GM21367 (cell line): ENCODE measurements around the gene MYRIP.

Source experiments
- ATAC-seq: cut with Tn5 transposase; IDR thresholded peaks from one replicate; pipeline ENCODE4 v1.9.1; 2021; ENCODE audit not compliant: unreplicated experiment

Gene MYRIP

DNA sequence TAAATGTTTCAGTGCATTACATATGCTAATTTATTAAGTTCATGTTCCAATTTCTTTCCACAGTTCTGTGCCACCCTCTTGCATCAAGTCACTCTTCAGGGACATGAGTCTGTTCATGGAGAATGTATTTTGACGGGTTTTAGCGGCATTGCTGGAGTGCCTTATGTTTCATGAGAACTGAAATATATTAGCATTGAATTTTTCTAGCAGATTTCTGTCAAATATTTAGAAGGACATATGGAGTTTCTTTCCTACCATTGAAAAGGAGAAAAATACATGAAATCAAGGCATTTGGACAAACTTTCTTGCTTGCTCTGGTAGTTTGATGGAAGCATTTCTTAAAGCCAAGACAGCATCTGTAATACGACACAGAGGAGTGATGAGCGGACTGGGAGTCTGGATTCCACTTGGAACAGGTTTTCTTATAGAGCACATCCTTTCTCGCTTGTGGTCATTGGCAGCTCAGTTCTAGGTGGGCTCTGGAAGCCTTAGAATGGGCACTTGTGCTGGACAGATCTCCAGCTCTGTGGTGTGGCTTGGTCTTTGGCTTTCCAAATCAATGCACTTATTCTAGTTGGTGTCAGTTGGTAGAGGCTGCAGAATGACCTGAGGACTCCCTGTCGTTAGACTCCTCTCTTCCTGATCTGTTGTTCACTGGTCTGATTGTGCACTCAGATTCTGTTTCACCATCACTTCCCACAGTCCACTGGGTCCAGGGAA, 415.5 kb downstream of the MYRIP start:
- no peak for ATAC-seq

GRCh38 chr3:40226636-40227035, 417.2 kb downstream of the MYRIP start:
- no peak for ATAC-seq

GRCh38 chr3:40228792-40229350, 419.5 kb downstream of the MYRIP start:
- ATAC-seq = no peak

GRCh38 chr3:40229386-40229785, 420.0 kb downstream of the MYRIP start:
- no peak for ATAC-seq

- ATAC-seq = no peak
These were observed 420.6 kb downstream of the MYRIP start for GRCh38 chr3:40229963-40230362.

DNA sequence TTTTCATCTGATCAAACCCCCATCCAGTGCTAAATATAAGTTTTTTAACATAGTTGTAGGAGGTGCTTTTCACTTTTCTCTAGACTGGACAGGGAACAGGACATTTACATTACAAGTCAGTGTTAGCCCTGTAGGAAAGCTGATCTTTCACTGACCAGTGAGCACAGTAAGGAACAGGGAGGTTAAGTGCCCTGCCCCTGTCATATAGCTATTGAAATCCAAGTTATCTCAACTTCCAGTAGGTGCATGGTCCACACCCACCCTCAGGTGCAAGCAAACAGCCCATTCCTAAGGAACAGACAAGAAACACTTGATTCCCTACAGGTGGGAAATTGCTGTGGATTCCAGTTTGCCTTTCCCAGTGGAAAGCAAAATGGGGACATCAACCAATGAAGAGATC, 421.0 kb downstream of the MYRIP start:
- no peak for ATAC-seq

DNA sequence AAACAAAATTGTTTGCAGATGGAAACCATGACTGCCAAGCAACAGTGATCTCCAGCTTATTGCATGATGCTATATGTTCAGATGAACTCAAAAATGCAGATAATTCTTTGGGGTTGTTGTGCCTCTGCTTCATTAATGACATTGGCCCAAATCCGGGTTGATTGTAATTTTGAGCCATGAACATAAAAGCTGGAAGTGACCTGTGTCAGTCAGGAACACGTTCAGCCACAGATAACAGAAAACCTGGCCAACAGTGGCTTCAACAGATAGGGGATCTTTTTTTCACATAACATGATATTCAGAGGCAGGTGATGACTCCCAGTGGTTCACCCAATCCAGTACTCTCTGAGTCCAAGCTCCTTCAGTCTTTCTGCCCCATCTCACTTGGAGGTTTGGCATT, 423.2 kb downstream of the MYRIP start:
- no peak for ATAC-seq

DNA sequence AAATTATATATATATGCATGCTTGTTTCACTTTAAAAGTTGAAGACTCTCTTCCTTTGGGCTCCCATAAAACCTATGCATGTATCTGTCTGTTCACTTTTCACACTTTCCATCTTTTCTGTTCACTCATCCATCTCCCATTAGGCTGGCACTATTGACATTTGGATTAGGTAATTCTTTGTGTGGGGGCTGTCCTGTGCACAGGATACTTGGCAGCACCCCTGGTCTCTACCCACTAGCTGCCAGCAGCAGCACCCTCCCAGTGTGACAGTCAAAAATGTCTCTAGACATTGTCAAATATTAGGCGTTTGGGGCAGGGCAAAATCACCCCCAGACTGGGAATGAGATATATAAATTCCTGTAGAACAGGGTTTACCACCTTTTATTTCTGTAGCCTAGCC, 427.8 kb downstream of the MYRIP start:
- no peak for ATAC-seq

GRCh38 chr3:40237889-40238571, 428.6 kb downstream of the MYRIP start:
- no peak for ATAC-seq

GRCh38 chr3:40240921-40241320, 431.5 kb downstream of the MYRIP start:
- no peak for ATAC-seq

GRCh38 chr3:40242216-40242615, 432.8 kb downstream of the MYRIP start:
- ATAC-seq = no peak

GRCh38 chr3:40242638-40243037, 433.2 kb downstream of the MYRIP start:
- ATAC-seq = no peak

GRCh38 chr3:40243056-40243455, 433.6 kb downstream of the MYRIP start:
- ATAC-seq = no peak

DNA sequence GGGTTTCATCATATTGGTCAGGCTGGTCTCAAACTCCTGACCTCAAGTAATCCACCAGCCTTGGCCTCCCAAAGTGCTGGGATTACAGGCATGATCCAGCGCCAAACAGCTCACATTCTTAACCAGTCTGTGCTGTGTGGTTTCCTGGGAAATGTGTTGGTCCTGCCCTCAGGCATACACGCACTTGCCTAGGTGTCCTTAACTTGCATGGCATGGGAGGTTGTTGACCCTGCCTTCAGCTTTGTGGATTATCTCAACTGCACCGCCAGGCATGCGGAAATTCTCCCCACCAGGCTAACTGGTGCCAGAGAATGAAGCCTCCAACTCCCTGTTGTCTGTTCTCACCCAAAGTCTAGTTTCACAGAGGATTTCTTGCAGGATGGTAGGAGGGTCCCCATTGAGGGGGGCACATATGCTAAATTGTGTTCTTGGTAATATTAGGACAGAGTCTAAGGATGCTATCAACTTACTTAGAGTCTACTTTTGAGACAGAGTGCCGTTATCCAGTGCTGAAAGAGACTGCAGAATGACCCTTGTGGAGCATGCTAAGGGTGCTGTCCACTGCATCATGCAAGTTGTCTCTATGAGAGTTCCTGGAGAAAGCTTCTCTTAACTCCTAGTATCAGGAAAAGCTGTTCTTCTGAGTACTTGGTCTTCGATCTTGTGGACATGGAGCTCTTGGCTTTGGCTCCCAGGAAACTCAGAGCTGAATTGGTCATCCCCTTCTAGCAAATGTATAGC, 438.5 kb downstream of the MYRIP start:
- ATAC-seq = no peak

- no peak for ATAC-seq
These were observed 439.2 kb downstream of the MYRIP start for GRCh38 chr3:40248591-40248990.

GRCh38 chr3:40249168-40249567, 439.8 kb downstream of the MYRIP start:
- no peak for ATAC-seq

DNA sequence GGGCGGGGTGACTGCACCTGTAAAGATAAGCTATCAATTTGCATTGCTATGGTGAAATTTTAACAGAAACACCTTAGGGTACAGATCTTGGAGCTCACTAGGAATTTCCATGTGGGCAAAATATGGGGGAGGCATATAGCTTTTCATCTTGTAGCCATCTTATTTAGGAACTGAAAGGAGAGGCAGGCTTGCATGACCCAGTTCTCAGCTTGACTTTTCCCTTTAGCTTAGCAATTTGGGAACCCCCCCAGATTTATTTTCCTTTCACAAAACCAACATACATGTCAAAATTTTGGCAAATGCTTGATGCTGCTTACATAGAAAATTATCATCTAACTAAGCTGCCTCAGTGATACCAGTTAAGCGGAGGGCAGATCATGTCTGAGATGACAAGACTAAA, 445.1 kb downstream of the MYRIP start:
- no peak for ATAC-seq

GRCh38 chr3:40254891-40255290, 445.5 kb downstream of the MYRIP start:
- no peak for ATAC-seq

DNA sequence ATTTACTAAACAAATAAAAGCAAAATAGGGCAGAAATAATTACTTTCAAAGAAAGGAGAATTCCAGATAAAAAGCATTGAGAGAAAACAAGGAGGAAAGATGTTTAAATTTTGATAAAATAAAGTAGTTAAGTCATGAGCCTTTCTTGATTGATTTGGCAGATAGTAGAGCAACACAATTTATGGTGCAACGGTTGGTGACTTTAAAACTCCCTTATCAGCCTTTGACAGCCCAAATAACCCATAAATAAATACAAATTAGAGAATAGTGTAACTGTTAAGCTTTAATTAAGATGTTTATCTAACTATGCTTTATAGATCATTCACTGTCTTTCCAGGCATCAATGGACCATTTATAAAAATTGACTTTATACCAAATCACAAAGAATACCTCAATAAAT, 446.1 kb downstream of the MYRIP start:
- no peak for ATAC-seq

DNA sequence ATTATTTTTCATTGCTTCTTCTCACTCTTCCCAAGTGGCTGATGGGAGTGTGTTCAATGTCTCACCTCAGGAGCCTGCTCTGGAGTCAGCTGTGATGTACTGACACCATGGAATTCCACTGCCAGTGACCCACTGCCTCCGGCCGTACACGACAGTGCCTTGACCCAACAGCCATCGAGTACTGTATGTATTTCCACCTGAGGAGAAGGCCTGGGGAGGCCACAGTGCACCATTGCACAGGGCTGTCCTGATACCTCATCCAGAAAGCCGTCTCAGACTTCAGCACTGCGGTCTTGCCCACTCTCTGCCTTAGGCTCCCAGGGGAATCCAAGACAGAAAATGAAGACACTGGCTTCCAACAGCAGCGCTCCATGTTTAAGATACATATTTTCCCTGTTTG, 448.7 kb downstream of the MYRIP start:
- no peak for ATAC-seq

DNA sequence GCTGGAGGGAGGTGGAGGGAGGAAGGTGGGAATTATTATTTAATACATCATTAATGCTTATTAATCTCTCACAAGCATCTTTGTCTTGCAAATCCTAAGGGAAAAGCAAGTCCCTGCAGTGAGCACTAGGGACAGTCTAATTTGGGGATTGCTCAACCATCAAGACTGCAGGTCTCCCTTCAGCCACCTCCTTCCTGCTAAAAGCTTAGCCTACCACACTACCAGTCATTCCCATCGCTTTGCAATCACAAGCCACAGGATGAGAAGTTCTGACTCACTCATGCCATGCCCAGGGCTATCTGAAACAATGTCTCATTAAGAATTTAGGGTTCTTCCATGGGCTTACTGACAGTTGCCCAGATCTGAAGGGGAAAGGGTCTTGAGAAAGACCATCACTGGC, 449.1 kb downstream of the MYRIP start:
- no peak for ATAC-seq

- ATAC-seq = no peak
These were observed 452.9 kb downstream of the MYRIP start for GRCh38 chr3:40262331-40262730.
